ENCODE results near the gene KRT13.
A peak's percentile ranks its signal among the peaks of the same experiment; 100 is the strongest.

KRT13 gene

GRCh38 chr17:41537614-41537954 is 32.2 kb upstream of the KRT13 start:
- no peak for DNase-seq (ENCODE audit: low read depth)

DNA sequence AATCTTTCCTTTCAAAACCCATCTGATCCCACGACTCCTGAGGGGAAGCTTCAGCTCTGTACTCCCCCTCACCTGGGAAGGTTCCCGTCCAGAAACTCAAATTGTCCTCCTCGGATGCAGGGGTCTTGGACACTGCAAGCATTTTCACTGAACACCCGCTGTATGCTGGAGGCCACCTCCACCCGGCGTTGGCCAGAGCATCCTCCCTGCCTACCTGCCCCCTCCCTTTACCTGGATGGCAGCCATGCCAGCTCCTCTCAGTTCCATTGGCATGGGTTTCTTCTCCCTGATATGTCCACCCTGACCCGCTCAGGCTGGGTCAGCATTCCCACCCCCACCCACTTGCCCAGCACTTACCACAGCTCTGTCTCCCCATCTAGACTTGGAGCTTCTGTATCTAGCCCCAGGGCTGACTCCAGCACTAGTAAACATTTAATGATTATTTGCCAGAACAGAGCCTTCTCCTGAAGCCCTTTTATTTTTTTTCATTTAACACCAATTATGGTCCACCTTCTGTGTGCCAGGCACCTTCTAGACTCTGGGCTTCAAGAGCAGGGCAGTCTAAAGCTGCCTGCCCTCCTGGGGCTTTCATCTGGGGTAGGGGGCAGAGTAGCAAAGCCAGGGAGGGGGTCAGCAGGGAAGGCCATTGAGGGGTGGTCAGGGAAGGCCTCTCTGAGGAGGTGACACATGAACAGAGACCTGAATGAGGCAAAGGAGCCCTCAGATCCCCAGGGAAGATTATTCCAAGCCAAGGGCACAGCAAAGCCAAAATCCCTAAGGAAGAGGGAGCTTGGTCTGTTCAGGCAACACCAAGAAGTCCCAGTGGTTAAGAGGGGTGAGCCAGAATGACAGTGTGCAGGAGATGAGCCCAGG is 31.6 kb upstream of the KRT13 start:
- no peak for DNase-seq (ENCODE audit: low read depth)

GRCh38 chr17:41535764-41536481 is 30.5 kb upstream of the KRT13 start:
- no peak for DNase-seq (ENCODE audit: low read depth)

- no peak for DNase-seq (ENCODE audit: low read depth)
Measured at GRCh38 chr17:41534899-41535546, 29.6 kb upstream of the KRT13 start.

DNA sequence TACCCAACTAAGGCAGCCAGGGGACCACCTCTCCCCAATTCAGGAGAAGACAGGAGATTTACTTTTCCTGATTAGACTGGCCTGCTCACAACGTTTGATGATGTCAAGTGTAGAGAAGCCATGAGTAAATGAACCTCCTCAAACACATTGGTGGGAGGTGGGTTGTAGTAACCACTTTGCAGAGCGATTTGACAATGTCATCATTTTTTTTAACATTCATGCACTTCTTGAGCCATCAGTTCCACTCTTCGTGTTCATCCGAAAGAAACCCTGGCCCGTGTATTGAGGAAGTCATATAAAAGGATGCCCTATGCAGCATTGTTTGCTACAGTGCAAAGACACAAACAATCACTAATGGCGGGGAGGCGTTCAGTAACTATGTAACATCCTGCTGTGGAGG is 28.2 kb upstream of the KRT13 start:
- DNase-seq (ENCODE audit: low read depth): no peak

GRCh38 chr17:41532947-41533570 is 27.6 kb upstream of the KRT13 start:
- DNase-seq (ENCODE audit: low read depth): no peak

GRCh38 chr17:41531993-41532392 is 26.6 kb upstream of the KRT13 start:
- DNase-seq (ENCODE audit: low read depth): no peak

DNA sequence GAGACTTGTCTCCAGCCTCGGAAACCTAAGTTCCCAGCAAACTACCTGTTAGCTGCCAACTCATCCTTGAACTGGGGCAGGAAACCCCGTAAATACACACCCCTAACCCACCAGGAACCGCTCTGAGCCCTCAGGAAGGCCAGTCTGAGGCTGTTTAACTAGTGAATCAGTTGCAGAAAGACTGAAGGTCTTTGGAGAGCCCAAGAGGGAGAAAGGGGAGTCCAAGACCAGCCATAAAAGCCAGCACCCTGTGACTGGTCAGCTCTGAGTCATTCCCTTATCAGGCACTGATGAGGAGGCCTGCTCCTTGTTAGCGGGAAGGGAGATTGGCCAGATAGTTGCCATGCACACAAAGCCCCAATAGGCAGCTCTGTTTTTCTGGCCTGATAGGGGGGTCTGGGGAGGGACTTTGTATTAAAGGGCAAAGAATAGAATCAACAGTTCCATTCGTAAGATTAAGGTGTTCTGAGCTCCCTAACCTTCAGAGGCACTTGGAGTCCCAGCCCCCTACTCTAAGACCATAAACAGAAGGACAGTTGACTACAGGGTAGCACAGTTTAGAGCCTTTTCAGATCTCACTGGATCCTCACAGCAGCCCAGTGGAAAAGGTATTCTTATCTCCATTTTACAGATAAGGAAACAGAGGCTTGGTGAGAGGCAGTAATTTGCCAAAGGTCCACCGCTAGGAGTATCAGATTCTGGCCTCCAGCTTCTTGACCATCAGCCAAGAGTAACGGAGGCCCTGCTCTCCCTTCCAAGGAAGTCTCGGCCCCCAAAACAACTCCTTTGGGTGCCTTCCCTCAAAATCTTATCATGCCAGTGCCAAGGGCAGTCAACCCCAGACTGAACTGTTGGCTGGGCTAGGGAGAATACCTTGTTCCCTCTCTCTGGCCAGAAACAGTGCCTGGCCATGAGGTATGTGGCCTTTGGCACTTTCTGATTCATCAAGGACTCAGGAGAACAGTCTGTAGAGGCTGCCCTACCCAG is 24.9 kb upstream of the KRT13 start:
- peak; percentile 83 for DNase-seq (ENCODE audit: low read depth)

DNA sequence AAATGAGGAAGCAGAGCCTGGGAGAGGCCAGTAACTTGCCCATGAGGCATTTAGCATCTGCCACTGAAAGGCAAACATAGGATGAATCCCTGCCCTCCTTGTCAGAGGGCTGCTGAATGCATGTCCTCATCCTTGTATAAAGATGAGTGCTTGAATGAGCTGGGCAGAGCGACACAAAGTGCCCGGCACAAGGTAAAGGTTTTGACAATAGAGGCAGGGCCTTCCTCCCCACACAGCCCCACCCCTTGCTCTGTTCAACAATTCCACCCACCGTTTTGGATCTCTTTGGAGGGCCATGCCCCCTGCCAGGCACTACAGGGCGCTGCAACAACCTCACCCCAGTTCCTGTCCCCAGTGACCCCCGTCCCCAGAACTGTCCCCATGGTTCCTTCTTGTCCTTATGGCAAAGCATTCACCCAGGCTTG is 24.1 kb upstream of the KRT13 start:
- no peak for DNase-seq (ENCODE audit: low read depth)

GRCh38 chr17:41528959-41529353 is 23.5 kb upstream of the KRT13 start:
- DNase-seq (ENCODE audit: low read depth): no peak

- no peak for DNase-seq (ENCODE audit: low read depth)
Measured at GRCh38 chr17:41527063-41528023, 21.9 kb upstream of the KRT13 start.

GRCh38 chr17:41524261-41524660 is 18.8 kb upstream of the KRT13 start:
- no peak for DNase-seq (ENCODE audit: low read depth)

DNA sequence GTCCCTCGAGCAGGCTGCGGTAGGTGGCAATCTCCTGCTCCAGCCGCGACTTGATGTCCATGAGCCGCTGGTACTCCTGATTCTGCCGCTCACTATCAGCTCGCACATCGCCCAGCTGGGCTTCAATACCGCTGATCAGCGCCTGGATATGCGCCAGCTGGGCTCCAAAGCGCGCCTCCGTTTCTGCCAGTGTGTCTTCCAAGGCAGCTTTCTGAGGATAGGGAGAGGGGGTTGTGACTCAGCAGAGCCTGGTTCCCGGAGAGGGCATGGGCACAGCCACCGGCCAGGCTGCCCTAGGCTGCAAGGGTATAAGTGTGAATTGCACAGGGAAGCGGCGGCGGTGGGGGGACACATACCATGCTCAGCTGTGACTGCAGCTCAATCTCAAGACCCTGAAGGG is 18.4 kb upstream of the KRT13 start:
- DNase-seq (ENCODE audit: low read depth): no peak

DNA sequence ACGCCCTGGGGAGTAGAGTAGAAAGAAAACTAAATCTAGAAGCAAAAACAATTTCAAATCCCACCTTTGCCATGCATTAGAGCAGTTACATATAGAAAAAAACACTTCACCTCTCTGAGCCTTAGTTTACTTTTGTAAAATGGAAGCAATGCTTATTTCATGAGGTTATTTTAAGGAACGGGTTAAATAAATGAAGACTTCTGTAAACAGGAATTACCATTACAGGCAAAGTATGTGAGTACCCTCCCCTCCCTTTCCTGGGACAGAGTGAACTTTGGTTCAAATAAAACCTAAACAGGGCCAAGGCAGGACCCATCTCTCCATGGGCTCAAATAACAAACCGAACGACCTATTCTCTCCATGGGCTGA is 17.8 kb upstream of the KRT13 start:
- DNase-seq (ENCODE audit: low read depth): no peak

DNA sequence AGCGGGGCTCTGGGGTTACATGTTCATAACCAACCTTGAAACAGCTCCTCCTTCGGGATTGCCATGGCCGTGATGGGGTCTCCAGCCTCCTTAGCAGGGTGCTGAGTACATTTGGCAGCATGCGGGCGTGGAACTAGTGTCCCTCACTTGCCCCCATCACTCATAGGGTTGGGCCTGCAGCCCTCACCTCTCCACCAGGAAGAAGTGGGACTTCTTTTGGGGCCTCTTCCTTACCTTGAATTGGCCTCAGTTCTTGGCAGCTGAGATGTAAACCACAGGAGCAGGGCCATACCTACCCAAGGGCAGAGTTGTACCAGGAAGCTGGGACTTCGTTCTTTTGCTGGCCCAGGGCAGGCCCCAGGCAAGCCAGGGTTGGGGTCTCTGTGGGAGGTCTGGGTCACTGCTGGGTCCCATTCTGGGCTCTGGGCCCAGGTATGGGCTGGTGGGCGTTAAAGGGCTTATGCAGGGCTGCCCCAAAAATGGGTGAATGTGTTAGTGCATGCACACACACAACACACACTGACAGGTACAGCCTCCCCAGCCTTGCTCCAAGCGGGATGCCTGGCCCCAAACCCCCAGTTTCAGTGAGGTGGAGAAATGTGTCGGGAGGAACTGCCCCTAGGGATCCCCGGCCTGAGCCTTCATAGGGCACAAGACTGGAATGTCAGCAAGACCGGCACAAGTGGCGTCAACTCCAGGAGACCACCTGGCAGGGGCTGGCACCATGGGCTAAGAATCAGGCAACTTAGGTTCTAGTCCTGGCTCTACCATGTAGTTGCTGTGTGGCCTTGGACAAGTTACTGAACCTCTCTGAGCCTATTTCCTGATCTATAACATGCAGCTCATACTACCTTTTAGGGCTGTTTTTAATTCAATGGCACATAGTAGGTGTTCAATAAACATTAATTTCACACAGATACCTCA is 17.2 kb upstream of the KRT13 start:
- DNase-seq (ENCODE audit: low read depth): no peak

- peak; percentile 82 for DNase-seq (ENCODE audit: low read depth)
Measured at GRCh38 chr17:41521574-41522261, 16.3 kb upstream of the KRT13 start.

- no peak for DNase-seq (ENCODE audit: low read depth)
Measured at GRCh38 chr17:41520821-41521521, 15.6 kb upstream of the KRT13 start.
